ENCODE results near the gene LAMA1. TPM values are rescaled to one million over a fixed set of nuclear protein-coding genes. Genes with fewer than 3 reads are reported as not detected.

LAMA1 gene
- total and polyA plus RNA-seq, 3 experiments from 2014 or later, result not detected

DNA sequence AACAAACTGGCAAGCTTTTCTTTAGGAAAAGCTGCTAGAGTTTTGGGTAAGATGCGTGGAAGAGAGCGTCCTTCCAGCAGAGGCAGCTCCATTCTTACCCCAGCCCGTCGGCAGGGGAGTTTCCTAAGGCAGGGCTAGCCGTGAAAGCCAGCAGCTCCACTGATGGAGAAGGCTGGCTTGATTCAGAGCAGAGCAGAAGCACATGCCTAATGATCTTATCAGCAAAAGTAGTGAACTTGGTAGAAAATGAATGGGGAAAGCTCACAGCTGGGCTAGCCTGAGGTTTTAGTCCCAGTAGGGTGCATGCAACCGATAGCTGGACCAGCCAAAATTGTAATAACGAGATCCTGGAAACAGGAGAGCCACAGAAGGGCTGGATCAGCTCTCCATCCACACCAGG, 20.8 kb downstream of the LAMA1 start:
- no peaks in the 10 kb centered on the region for H3K27me3 ChIP-seq (ENCODE audit: insufficient read depth, low read length, poor library complexity, severe bottlenecking)
- no peaks in the 10 kb centered on the region for H3K27me3 Mint-ChIP-seq
- H3K4me1 ChIP-seq (ENCODE audit: insufficient read depth, low read length), result no peaks in the 10 kb centered on the region
- no peak for DNase-seq
- H3K4me1 Mint-ChIP-seq, result no peaks in the 10 kb centered on the region
- CTCF ChIA-PET, result no interaction called here
- peaks cover 1 to 8% (median 5%) of the 10 kb centered on the region in 5 donors for H3K9me3 Mint-ChIP-seq
- H3K27ac ChIP-seq (ENCODE audit: low read depth, low read length), result no peak overlapping the region
- POLR2A ChIA-PET, result no interaction called here
- no peak overlapping the region for H3K27ac Mint-ChIP-seq
- H3K9me3 ChIP-seq (ENCODE audit: low read length), result no peaks in the 10 kb centered on the region
- no peak overlapping the region for H3K4me3 ChIP-seq (ENCODE audit: low read length)
- H3K36me3 Mint-ChIP-seq, result no peaks in the 10 kb centered on the region
- H3K36me3 ChIP-seq (ENCODE audit: insufficient read depth, low read length), result no peaks in the 10 kb centered on the region
- H3K4me3 Mint-ChIP-seq, result no peak overlapping the region

DNA sequence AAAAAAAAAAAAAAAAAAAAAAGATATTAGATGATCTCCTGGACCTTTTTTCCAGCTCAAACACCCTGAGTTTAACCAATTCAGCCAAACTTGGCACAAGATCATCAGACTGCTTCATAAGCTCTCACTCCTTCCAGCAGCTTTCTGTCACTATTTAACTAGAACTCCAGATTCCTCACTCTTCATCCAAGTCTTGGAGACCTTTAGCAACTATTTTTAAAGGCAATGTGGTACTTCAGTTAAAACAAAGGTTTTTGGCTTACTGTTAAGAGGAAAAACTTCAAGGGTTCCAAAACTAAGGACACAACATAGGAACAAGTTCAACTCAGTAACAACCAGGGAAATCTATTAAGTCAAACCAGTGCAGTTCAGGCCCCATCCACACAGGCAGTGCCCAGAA, 23.2 kb downstream of the LAMA1 start:
- no peak for DNase-seq
- Histone ChIP-seq H3K9me3 (ENCODE audit: low read length) (no peaks in the 10 kb centered on the region), H3K27me3 (ENCODE audit: insufficient read depth, low read length, poor library complexity, severe bottlenecking) (no peaks in the 10 kb centered on the region), H3K4me1 (ENCODE audit: insufficient read depth, low read length) (no peaks in the 10 kb centered on the region), H3K27ac (ENCODE audit: low read depth, low read length) (no peak overlapping the region), H3K4me3 (ENCODE audit: low read length) (no peak overlapping the region), H3K36me3 (ENCODE audit: insufficient read depth, low read length) (no peaks in the 10 kb centered on the region)
- H3K9me3 Mint-ChIP-seq, result peaks cover 1 to 7% (median 5%) of the 10 kb centered on the region in 5 donors
- ChIA-PET POLR2A (no interaction called here), CTCF (no interaction called here)
- no peaks in the 10 kb centered on the region for H3K27me3 Mint-ChIP-seq
- H3K4me1 Mint-ChIP-seq, result no peaks in the 10 kb centered on the region
- no peaks in the 10 kb centered on the region for H3K36me3 Mint-ChIP-seq
- H3K4me3 Mint-ChIP-seq, result no peak overlapping the region
- H3K27ac Mint-ChIP-seq, result no peak overlapping the region

DNA sequence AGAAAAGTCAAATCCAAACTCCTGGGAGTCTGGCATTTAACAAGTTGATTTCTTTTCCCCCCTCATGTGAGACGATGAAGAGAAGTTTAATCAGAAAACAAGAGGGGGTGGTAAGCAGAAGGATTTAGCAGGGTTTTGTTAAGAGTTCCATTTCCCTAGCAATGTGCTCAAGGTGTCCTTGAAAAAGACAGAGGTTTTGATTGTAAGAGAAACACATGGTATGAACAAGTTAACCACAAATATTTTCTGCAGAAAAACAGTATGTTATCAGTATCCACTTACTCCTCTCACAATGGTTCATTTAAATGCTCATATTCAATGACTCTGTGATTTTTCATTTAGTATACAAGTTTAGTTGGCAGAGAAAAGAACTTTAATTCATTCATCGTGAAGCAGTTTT, 26.8 kb downstream of the LAMA1 start:
- H3K27ac Mint-ChIP-seq, result no peak overlapping the region
- H3K27me3 Mint-ChIP-seq, result no peaks in the 10 kb centered on the region
- peaks cover 0 to 16% (median 2%) of the 10 kb centered on the region in 5 donors for H3K9me3 Mint-ChIP-seq
- ChIA-PET CTCF (no interaction called here), POLR2A (no interaction called here)
- Histone ChIP-seq H3K36me3 (ENCODE audit: insufficient read depth, low read length) (no peaks in the 10 kb centered on the region), H3K27me3 (ENCODE audit: insufficient read depth, low read length, poor library complexity, severe bottlenecking) (no peaks in the 10 kb centered on the region), H3K4me1 (ENCODE audit: insufficient read depth, low read length) (no peaks in the 10 kb centered on the region), H3K9me3 (ENCODE audit: low read length) (no peaks in the 10 kb centered on the region), H3K4me3 (ENCODE audit: low read length) (no peak overlapping the region), H3K27ac (ENCODE audit: low read depth, low read length) (no peak overlapping the region)
- H3K4me3 Mint-ChIP-seq, result no peak overlapping the region
- H3K36me3 Mint-ChIP-seq, result no peaks in the 10 kb centered on the region
- no peak for DNase-seq
- H3K4me1 Mint-ChIP-seq, result no peaks in the 10 kb centered on the region

DNA sequence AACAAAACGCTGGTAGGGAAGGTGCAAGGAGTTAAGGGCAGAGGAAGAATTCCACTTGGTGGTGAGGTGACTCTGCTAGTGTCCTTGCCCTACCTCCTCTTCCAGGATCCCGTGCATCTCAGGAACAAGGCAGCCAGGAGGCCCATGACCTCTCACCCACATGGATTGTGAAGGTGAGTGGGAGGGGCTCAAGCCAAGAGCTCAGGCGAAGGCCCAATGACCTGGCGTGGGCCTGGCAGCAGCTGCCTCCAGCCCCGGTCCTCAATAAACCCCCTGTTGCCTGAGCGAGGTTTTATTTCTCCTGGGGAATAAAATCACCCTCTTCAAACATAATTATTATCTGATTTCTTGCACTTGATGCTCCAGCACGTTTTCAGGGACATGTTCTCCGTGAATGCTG, 28.2 kb downstream of the LAMA1 start:
- H3K9me3 ChIP-seq (ENCODE audit: low read length), result no peaks in the 10 kb centered on the region
- Mint-ChIP-seq H3K36me3 (no peaks in the 10 kb centered on the region), H3K4me3 (no peak overlapping the region), H3K27ac (no peak overlapping the region), H3K27me3 (no peaks in the 10 kb centered on the region), H3K4me1 (no peaks in the 10 kb centered on the region), H3K9me3 (peaks cover 0 to 10% (median 2%) of the 10 kb centered on the region in 5 donors)
- CTCF ChIA-PET, result no interaction called here
- H3K27me3 ChIP-seq (ENCODE audit: insufficient read depth, low read length, poor library complexity, severe bottlenecking), result no peaks in the 10 kb centered on the region
- no peak overlapping the region for H3K4me3 ChIP-seq (ENCODE audit: low read length)
- no peak overlapping the region for H3K27ac ChIP-seq (ENCODE audit: low read depth, low read length)
- H3K4me1 ChIP-seq (ENCODE audit: insufficient read depth, low read length), result no peaks in the 10 kb centered on the region
- H3K36me3 ChIP-seq (ENCODE audit: insufficient read depth, low read length), result no peaks in the 10 kb centered on the region
- POLR2A ChIA-PET, result no interaction called here
- no peak for DNase-seq

DNA sequence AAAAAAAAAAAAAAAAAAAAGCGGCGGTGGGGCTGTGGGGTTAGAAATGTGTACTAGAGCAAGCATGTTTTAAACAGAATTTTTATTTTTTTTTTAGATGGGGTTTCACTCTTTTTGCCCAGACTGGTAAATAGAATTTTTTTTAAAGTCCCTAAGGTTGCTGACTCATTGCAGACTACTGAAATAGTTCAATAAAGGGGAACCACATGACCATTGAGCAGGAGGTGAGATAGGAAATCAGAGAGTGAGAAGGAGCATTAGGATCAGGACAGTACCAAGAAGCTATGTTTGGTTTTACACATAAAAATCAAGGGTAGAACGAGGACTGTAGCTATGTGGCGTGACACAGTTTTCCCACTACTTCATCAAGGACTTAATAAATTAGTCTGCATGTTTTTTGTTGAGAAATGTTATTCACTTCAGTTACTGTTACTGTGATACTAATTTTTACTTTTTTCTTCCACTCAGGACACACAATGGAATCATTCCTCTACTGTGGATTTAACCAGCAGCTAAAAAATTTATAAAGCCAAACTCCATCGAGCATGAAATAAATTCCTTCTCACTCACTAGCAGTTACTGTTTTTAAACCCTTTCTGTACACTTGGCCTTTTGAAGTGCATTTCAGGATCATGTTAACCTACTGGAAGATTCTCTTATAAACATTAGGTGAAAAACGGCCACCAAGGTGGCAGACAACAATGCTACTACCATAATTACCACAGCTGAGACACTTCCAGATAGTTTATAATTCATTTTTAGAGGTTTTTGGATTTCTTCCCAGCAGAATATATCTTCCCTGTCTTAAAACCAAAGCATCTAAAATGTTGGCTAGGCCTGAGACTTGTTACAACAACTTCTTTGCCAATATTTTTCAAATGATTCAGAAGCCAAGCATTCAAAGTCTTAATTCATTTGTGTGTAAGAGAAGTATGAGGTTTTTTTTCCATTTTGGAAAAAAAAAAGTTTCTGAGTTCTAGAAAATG, 33.2 kb downstream of the LAMA1 start:
- ChIA-PET POLR2A (no interaction called here), CTCF (no interaction called here)
- no peak for DNase-seq
- H3K27me3 ChIP-seq (ENCODE audit: insufficient read depth, low read length, poor library complexity, severe bottlenecking), result no peaks in the 10 kb centered on the region
- Mint-ChIP-seq H3K4me3 (no peak overlapping the region), H3K9me3 (peaks cover 0 to 16% (median 4%) of the 10 kb centered on the region in 5 donors), H3K36me3 (no peaks in the 10 kb centered on the region), H3K4me1 (no peaks in the 10 kb centered on the region), H3K27me3 (no peaks in the 10 kb centered on the region), H3K27ac (no peak overlapping the region)
- H3K4me3 ChIP-seq (ENCODE audit: low read length), result no peak overlapping the region
- no peaks in the 10 kb centered on the region for H3K36me3 ChIP-seq (ENCODE audit: insufficient read depth, low read length)
- no peak overlapping the region for H3K27ac ChIP-seq (ENCODE audit: low read depth, low read length)
- H3K4me1 ChIP-seq (ENCODE audit: insufficient read depth, low read length), result no peaks in the 10 kb centered on the region
- no peaks in the 10 kb centered on the region for H3K9me3 ChIP-seq (ENCODE audit: low read length)

- H3K9me3 Mint-ChIP-seq, result peaks cover 0 to 16% (median 4%) of the 10 kb centered on the region in 5 donors
- H3K4me1 ChIP-seq (ENCODE audit: insufficient read depth, low read length), result no peaks in the 10 kb centered on the region
- no peak overlapping the region for H3K4me3 ChIP-seq (ENCODE audit: low read length)
- no peak for DNase-seq
- H3K4me3 Mint-ChIP-seq, result no peak overlapping the region
- ChIA-PET CTCF (no interaction called here), POLR2A (no interaction called here)
- H3K4me1 Mint-ChIP-seq, result no peaks in the 10 kb centered on the region
- no peaks in the 10 kb centered on the region for H3K36me3 Mint-ChIP-seq
- no peaks in the 10 kb centered on the region for H3K27me3 ChIP-seq (ENCODE audit: insufficient read depth, low read length, poor library complexity, severe bottlenecking)
- H3K36me3 ChIP-seq (ENCODE audit: insufficient read depth, low read length), result no peaks in the 10 kb centered on the region
- no peak overlapping the region for H3K27ac Mint-ChIP-seq
- H3K9me3 ChIP-seq (ENCODE audit: low read length), result no peaks in the 10 kb centered on the region
- H3K27ac ChIP-seq (ENCODE audit: low read depth, low read length), result no peak overlapping the region
- H3K27me3 Mint-ChIP-seq, result no peaks in the 10 kb centered on the region
Observed at GRCh38 chr18:7082671-7083070, 34.9 kb downstream of the LAMA1 start.

GRCh38 chr18:7079231-7079630, 38.4 kb downstream of the LAMA1 start:
- no peak for DNase-seq
- H3K27me3 Mint-ChIP-seq, result no peaks in the 10 kb centered on the region
- Histone ChIP-seq H3K4me3 (ENCODE audit: low read length) (no peak overlapping the region), H3K9me3 (ENCODE audit: low read length) (no peaks in the 10 kb centered on the region), H3K36me3 (ENCODE audit: insufficient read depth, low read length) (no peaks in the 10 kb centered on the region), H3K27ac (ENCODE audit: low read depth, low read length) (no peak overlapping the region), H3K4me1 (ENCODE audit: insufficient read depth, low read length) (no peaks in the 10 kb centered on the region), H3K27me3 (ENCODE audit: insufficient read depth, low read length, poor library complexity, severe bottlenecking) (no peaks in the 10 kb centered on the region)
- no peaks in the 10 kb centered on the region for H3K36me3 Mint-ChIP-seq
- POLR2A ChIA-PET, result no interaction called here
- no peak overlapping the region for H3K4me3 Mint-ChIP-seq
- no peak overlapping the region for H3K27ac Mint-ChIP-seq
- CTCF ChIA-PET, result no interaction called here
- no peaks in the 10 kb centered on the region for H3K4me1 Mint-ChIP-seq
- peaks cover 0 to 14% (median 5%) of the 10 kb centered on the region in 5 donors for H3K9me3 Mint-ChIP-seq

DNA sequence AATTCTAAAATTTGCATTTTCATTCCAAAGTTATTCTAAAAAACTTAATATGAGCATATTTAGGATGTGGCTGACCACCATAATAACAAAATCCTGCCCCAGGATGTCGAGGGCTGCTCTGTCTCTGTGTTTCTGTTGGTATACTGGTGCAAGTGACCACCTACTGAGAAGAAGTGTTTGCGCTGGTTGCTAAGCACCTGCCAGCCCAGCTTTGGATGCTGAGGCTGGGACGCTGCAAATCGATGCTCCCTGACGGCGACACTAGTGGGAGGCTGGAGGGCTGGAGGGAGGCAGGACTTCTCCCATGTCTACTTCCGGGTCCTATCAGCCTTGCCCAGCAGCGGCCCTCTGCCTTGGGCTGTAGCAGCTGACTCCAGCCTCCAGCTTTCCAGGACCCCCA, 45.0 kb downstream of the LAMA1 start:
- H3K27ac ChIP-seq (ENCODE audit: low read depth, low read length), result no peak overlapping the region
- no peaks in the 10 kb centered on the region for H3K4me1 ChIP-seq (ENCODE audit: insufficient read depth, low read length)
- Mint-ChIP-seq H3K27me3 (no peaks in the 10 kb centered on the region), H3K4me1 (no peaks in the 10 kb centered on the region), H3K36me3 (no peaks in the 10 kb centered on the region), H3K9me3 (peaks cover 3 to 6% (median 5%) of the 10 kb centered on the region in 5 donors), H3K27ac (no peak overlapping the region), H3K4me3 (no peak overlapping the region)
- H3K27me3 ChIP-seq (ENCODE audit: insufficient read depth, low read length, poor library complexity, severe bottlenecking), result no peaks in the 10 kb centered on the region
- H3K36me3 ChIP-seq (ENCODE audit: insufficient read depth, low read length), result no peaks in the 10 kb centered on the region
- CTCF ChIA-PET, result no interaction called here
- POLR2A ChIA-PET, result no interaction called here
- no peak overlapping the region for H3K4me3 ChIP-seq (ENCODE audit: low read length)
- DNase-seq, result no peak
- H3K9me3 ChIP-seq (ENCODE audit: low read length), result no peaks in the 10 kb centered on the region

Measured in CD8-positive, alpha-beta memory T cell (primary cell).